ENCODE measurements around the gene RAC3.
A peak's percentile ranks its signal among the peaks of the same experiment; 100 is the strongest.

RAC3 gene

DNA sequence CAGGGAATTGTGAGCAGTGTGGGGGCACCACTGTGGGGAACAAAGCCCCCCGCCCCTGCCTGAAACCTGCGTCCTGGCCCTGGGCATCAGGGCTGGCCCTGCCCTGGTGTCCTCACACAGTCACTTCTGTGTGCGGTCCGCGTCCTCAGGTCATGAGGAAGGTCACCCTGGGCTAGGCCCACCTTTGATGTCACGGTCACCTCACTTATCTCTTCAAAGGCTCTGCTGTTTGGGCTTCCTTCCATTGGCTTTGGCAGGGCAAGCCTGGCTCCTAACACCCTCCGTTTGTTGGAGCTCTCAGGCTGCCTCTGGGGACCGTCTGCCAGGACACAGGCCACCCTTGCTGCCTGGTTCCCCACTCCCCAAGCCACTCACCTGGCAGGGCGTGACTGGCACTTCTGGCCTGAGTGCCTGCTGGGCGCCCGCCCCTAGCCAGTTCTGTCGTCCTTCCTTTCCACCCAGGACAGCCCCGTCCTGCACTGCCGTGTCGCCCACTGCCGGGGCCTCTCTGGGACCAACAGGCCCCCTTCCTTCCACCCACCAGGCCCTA, 17.6 kb upstream of the RAC3 start:
- Histone ChIP-seq H3K4me1 (no peaks in the 10 kb centered on the region), H3K9me3 (no peaks in the 10 kb centered on the region), H3K36me3 (replicated peaks) (peaks cover 7% of the 10 kb centered on the region), H3K4me3 (no peak overlapping the region), H3K27me3 (ENCODE audit: low read depth) (no peaks in the 10 kb centered on the region)
- in situ Hi-C loops (cut with MboI; ENCODE audit: low sequenced_read_pairs) = no loop called here
- DNase-seq (ENCODE audit: low spot score in 2 of 2) = no peak

- DNase-seq (ENCODE audit: low spot score in 2 of 2) = no peak
- in situ Hi-C loops (cut with MboI; ENCODE audit: low sequenced_read_pairs) = no loop called here
- H3K4me3 ChIP-seq = no peak overlapping the region
- H3K4me1 ChIP-seq = no peaks in the 10 kb centered on the region
- peaks cover 8% of the 10 kb centered on the region for H3K36me3 ChIP-seq (replicated peaks)
- H3K27me3 ChIP-seq (ENCODE audit: low read depth) = no peaks in the 10 kb centered on the region
- no peaks in the 10 kb centered on the region for H3K9me3 ChIP-seq
These were observed 17.0 kb upstream of the RAC3 start for GRCh38 chr17:82014432-82014831.

DNA sequence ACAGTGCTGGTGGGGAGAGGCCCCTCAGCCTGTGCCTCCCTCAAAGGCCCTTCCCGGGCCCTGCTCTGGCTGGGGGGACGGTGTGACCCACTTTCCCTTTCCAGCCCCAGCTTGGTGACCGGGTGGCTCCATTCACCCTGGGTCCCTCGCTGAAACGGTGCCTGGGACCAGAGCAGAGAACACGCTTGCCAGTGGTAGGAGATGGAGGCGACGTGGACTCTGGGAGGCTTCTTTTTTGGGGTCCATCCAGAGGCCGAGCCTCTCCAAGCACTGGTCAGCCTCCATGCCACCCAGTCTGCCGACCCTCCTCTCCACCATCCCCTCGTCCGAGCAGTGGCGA, 16.5 kb upstream of the RAC3 start:
- H3K4me3 ChIP-seq = no peak overlapping the region
- no peaks in the 10 kb centered on the region for H3K27me3 ChIP-seq (ENCODE audit: low read depth)
- in situ Hi-C loops (cut with MboI; ENCODE audit: low sequenced_read_pairs) = no loop called here
- no peaks in the 10 kb centered on the region for H3K9me3 ChIP-seq
- no peaks in the 10 kb centered on the region for H3K4me1 ChIP-seq
- DNase-seq (ENCODE audit: low spot score in 2 of 2) = no peak
- H3K36me3 ChIP-seq (replicated peaks) = peaks cover 8% of the 10 kb centered on the region

DNA sequence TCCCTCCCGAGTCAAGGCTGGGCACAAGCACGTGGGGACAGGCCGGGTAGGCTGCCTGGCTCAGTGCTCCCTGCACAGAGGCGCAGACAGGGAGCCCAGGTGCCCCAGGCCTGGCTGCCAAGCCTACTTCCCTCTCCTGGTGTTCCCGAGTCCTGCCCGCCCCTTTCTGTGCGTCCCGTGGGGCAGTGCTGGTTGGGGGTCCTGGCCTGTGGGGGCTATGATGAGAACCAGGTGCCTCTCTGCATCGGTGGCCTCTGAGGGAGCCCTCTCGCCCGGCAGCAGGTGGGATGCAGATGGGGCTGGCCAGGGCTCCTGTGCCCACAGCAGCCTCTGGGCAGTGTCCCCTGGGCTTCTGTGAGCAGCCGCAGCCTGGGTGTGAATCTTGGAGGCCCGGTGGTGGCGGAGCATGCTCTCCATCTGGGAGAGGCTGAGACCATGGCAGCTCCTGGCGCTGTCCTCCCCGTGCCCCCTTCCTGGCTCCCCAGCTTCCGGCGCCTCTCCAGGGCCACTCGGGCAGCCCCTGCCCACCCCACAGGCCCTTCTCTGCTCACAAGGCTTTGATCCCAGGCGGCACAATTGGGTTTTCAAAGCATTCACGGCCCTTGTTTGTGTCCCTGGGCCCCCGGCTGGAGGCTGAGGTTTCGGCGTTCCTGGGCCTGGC, 16.0 kb upstream of the RAC3 start:
- Histone ChIP-seq H3K4me1 (no peaks in the 10 kb centered on the region), H3K36me3 (replicated peaks) (peaks cover 8% of the 10 kb centered on the region)
- in situ Hi-C loops (cut with MboI; ENCODE audit: low sequenced_read_pairs) = no loop called here

GRCh38 chr17:82016061-82016874, 15.2 kb upstream of the RAC3 start:
- H3K4me3 ChIP-seq = no peak overlapping the region
- in situ Hi-C loops (cut with MboI; ENCODE audit: low sequenced_read_pairs) = no loop called here
- H3K27me3 ChIP-seq (ENCODE audit: low read depth) = no peaks in the 10 kb centered on the region
- H3K9me3 ChIP-seq = no peaks in the 10 kb centered on the region
- peaks cover 4% of the 10 kb centered on the region for H3K4me1 ChIP-seq
- peaks cover 8% of the 10 kb centered on the region for H3K36me3 ChIP-seq (replicated peaks)
- no peak for DNase-seq (ENCODE audit: low spot score in 2 of 2)

More for the DNA sequence above, 16.0 kb upstream of the RAC3 start:
- DNase-seq (ENCODE audit: low spot score in 2 of 2) = no peak
- no peaks in the 10 kb centered on the region for H3K27me3 ChIP-seq (ENCODE audit: low read depth)
- H3K9me3 ChIP-seq = no peaks in the 10 kb centered on the region
- no peak overlapping the region for H3K4me3 ChIP-seq

DNA sequence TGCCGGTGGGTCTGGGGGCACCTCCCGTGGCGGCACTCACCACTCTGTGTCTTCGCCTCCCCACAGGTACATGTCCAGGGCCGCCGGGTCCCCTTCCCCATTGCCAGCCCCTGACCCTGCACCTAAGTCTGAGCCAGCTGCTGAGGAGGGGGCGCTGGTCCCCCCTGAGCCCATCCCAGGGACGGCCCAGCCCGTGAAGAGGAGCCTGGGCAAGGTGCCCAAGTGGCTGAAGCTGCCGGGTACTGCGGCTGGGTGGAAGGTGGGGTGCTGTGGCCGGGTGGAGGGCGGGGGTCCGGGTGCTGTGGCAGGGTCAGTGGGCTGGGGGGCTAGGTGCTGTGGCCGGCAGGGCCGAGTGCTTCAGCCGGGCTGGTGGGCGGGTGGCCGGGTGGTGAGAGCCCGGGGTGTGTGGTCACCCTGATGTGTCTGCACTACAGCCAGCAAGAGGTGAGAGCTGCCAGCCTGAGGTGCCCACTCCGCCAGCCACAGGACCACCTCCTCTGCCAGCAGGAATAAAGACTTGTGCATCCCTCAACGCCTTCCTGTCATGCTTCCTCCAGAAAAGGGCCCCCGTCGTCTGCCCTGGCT, 14.5 kb upstream of the RAC3 start:
- no peaks in the 10 kb centered on the region for H3K27me3 ChIP-seq (ENCODE audit: low read depth)
- no peak for DNase-seq (ENCODE audit: low spot score in 2 of 2)
- peaks cover 11% of the 10 kb centered on the region for H3K4me1 ChIP-seq
- in situ Hi-C loops (cut with MboI; ENCODE audit: low sequenced_read_pairs) = no loop called here
- H3K9me3 ChIP-seq = no peaks in the 10 kb centered on the region
- H3K4me3 ChIP-seq = no peak overlapping the region
- H3K36me3 ChIP-seq (replicated peaks) = peaks cover 8% of the 10 kb centered on the region

GRCh38 chr17:82017612-82018151, 13.8 kb upstream of the RAC3 start:
- H3K4me1 ChIP-seq = peaks cover 11% of the 10 kb centered on the region
- DNase-seq (ENCODE audit: low spot score in 2 of 2) = no peak
- in situ Hi-C loops (cut with MboI; ENCODE audit: low sequenced_read_pairs) = no loop called here
- no peak overlapping the region for H3K4me3 ChIP-seq
- H3K27me3 ChIP-seq (ENCODE audit: low read depth) = no peaks in the 10 kb centered on the region
- peaks cover 11% of the 10 kb centered on the region for H3K36me3 ChIP-seq (replicated peaks)
- no peaks in the 10 kb centered on the region for H3K9me3 ChIP-seq

DNA sequence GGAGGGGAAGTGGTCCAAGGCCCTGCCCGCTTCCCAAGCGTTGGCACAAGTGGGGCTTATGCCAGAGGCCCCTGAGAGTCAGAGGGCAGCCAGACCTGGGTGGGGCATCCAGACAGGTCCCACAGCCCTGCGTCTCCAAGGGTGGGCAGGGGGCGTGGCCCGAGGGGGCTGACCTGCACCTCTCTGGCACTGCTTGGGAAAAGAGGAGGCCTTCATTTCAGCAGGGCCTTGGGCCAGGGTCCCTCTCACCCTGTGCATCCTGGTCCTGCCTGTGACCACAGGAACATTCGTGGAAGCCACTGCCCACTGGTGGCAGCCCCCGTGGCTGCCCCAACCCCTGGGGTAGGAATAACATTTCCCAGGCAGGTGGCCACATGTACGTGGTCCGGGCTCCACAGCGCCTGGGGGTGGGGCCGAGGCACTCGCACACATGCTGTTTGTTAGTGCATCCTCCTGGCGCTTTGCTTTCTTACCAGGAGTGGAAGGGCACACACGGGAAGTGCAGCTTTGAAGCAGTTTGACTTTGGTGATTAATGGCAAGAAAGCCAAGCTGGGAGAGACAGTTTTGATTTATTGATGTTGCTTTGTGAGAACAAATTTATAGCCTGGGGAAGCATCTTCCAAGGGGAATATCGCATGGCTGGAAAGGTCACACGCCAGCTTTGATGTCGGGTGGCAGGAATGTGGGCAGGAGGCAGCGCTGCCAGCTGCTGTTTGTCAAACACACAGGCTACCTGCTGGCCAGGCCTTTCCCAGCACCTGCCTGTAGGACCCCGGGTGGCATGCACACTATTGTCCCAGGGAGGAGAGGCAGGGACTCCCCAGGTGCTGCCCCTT, 13.1 kb upstream of the RAC3 start:
- Histone ChIP-seq H3K9me3 (no peaks in the 10 kb centered on the region), H3K4me3 (no peak overlapping the region), H3K36me3 (replicated peaks) (peaks cover 11% of the 10 kb centered on the region), H3K27me3 (ENCODE audit: low read depth) (no peaks in the 10 kb centered on the region), H3K4me1 (peaks cover 11% of the 10 kb centered on the region)
- in situ Hi-C loops (cut with MboI; ENCODE audit: low sequenced_read_pairs) = no loop called here
- DNase-seq (ENCODE audit: low spot score in 2 of 2) = no peak

DNA sequence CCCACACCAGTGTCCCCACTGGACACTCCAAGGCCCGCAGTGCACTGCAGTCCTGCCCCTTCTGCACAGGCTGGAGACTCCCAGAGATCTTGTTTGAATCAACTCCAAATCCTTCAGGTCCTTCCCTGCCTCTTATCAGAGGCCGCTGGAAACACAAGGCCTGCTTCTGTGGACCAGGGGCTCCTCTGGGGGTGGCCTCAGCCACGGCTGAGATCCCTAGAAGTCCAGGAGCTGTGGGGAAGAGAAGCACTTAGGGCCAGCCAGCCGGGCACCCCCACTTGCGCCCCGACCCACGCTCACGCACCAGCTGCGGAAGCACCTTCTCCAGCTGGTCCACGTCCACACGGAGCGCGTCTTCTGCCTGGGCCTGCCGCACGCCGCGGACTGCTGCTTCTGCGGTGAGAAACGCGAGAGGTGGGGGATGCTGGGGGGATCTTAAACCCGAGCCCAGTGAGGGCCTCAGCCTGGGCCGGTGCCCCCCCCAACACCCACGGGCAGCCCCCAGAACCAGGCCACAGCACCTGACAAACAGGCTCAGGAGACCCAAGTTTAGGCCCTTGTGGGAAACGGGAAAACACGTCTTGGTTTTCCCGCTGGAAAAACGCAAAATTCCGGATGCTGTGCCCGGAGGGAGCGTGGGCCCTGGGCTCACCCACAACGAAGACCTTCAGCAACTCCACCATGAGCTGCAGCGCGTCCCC, 12.3 kb upstream of the RAC3 start:
- H3K4me1 ChIP-seq = peaks cover 11% of the 10 kb centered on the region
- in situ Hi-C loops (cut with MboI; ENCODE audit: low sequenced_read_pairs) = no loop called here

GRCh38 chr17:82019690-82020571, 11.5 kb upstream of the RAC3 start:
- peak; percentile 23 to 89 for DNase-seq (ENCODE audit: low spot score in 2 of 2)
- H3K4me1 ChIP-seq = peaks cover 11% of the 10 kb centered on the region
- in situ Hi-C loops (cut with MboI; ENCODE audit: low sequenced_read_pairs) = loop anchor here (5.0 kb wide), 1 partner anchor 93 kb away; the partner anchor contains the start of gene MAFG

More for the DNA sequence above, 12.3 kb upstream of the RAC3 start:
- Histone ChIP-seq H3K9me3 (no peaks in the 10 kb centered on the region), H3K4me3 (no peak overlapping the region), H3K27me3 (ENCODE audit: low read depth) (no peaks in the 10 kb centered on the region), H3K36me3 (replicated peaks) (peaks cover 11% of the 10 kb centered on the region)
- no peak for DNase-seq (ENCODE audit: low spot score in 2 of 2)

DNA sequence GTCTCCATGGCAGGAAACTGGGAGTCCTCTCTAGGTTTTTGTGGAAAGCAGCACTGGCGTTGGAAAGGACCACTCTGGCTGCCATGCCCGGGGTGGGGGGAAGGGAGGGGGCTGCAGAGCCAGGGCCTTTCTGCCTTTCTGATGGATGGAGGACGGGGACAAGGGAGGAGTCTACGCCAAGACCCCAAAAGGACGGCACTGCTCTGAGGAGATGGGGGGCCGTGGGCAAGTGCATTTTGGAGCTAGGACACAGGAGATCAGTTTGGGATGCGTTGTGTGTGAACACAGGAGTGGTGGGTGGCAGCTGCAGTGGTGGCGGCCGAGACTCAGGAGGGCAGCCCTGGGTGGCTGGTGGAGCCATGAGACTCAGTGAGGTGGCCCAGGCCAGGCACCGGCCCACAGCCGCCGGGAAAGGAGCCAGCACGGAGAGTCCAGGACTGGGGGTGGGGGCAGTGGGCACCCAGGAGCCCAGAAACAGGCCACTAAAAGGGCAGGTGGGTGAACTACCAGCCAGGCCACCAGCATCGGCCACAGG, 10.8 kb upstream of the RAC3 start:
- in situ Hi-C loops (cut with MboI; ENCODE audit: low sequenced_read_pairs) = loop anchor here (5.0 kb wide), 1 partner anchor 93 kb away; the partner anchor contains the start of gene MAFG
- peaks cover 17% of the 10 kb centered on the region for H3K36me3 ChIP-seq (replicated peaks)
- no peaks in the 10 kb centered on the region for H3K9me3 ChIP-seq
- H3K4me3 ChIP-seq = no peak overlapping the region; the same call in 1 of the 2 replicates
- H3K27me3 ChIP-seq (ENCODE audit: low read depth) = no peaks in the 10 kb centered on the region
- peaks cover 11% of the 10 kb centered on the region for H3K4me1 ChIP-seq
- no peak for DNase-seq (ENCODE audit: low spot score in 2 of 2)

More at GRCh38 chr17:82019690-82020571, 11.5 kb upstream of the RAC3 start:
- H3K36me3 ChIP-seq (replicated peaks) = peaks cover 16% of the 10 kb centered on the region
- H3K9me3 ChIP-seq = no peaks in the 10 kb centered on the region
- no peak overlapping the region for H3K4me3 ChIP-seq
- H3K27me3 ChIP-seq (ENCODE audit: low read depth) = no peaks in the 10 kb centered on the region

All from HAP-1 (cell line).